ENCODE measurements around the gene PRR12. TPM values are rescaled to one million over a fixed set of nuclear protein-coding genes. Genes with fewer than 3 reads are reported as not detected.

Gene PRR12
- total and polyA plus RNA-seq, 2 donors (not counting 3 experiments of a cell fraction or from before 2014, with no cell fraction given) = 1.9 to 37.0 TPM

GRCh38 chr19:49667473-49667872, 76.5 kb downstream of the PRR12 start:
- H4K20me1 ChIP-seq (replicated peaks; ENCODE audit: control insufficient read depth, extremely low read depth, insufficient read depth, low read length) = no peaks in the 10 kb centered on the region
- H3K9me1 ChIP-seq (replicated peaks; ENCODE audit: control insufficient read depth, extremely low read depth, insufficient read depth, low read length) = no peaks in the 10 kb centered on the region
- BruUV-seq (replicated peaks) = no TSS peak
- H2AFZ ChIP-seq (ENCODE audit: low read depth, low read length) = no peak overlapping the region
- peaks cover 0 to 9% of the 10 kb centered on the region in 2 experiments for H3K36me3 ChIP-seq (ENCODE audit: control insufficient read depth in 2 of 2, extremely low read depth in 1 of 2, insufficient read depth in 2 of 2, low read length in 2 of 2)
- no peak overlapping the region for H3K9ac ChIP-seq (replicated peaks; ENCODE audit: extremely low read depth, insufficient read depth, low read length)
- H3K9me3 ChIP-seq (replicated peaks; ENCODE audit: control insufficient read depth, insufficient read depth, low read length) = no peaks in the 10 kb centered on the region
- peaks cover 17% of the 10 kb centered on the region for H3K79me2 ChIP-seq (ENCODE audit: control insufficient read depth, insufficient read depth, low read length)
- ChIA-PET CTCF (interaction anchor here (0.8 kb wide), 1 partner anchor 9 kb away, joined by 3 read pairs; no protein-coding TSS in a partner anchor), POLR2A (no interaction called here)
- H3K27ac ChIP-seq (ENCODE audit: insufficient read depth, low read depth, low read length) = no peak overlapping the region
- H3K4me3 ChIP-seq (replicated peaks in 1 of 3; ENCODE audit: insufficient read depth in 1 of 3, low read depth in 1 of 3, low read length in 3 of 3) = no peak overlapping the region
- FAIRE-seq = no peak
- intact Hi-C loops (cut with micrococcal nuclease) (no loop called here), dilution Hi-C loops (cut with MboI; ENCODE audit: extremely low pct_ligation_motif_present, low sequenced_read_pairs) (no loop called here)
- no peak overlapping the region for H3K4me2 ChIP-seq (ENCODE audit: insufficient read depth, low read length)
- no peak for DNase-seq (ENCODE audit: low read depth, low spot score)
- TF ChIP-seq MYC (IDR thresholded peaks at IDR 0.05; ENCODE audit: low read depth, low read length) (no peak), FOS (IDR thresholded peaks at IDR 0.05; ENCODE audit: borderline replicate concordance, insufficient read depth, low read length) (no peak), POLR2A (IDR thresholded peaks at IDR 0.05; ENCODE audit: low read depth, low read length) (no peak), JUN (IDR thresholded peaks at IDR 0.05; ENCODE audit: borderline replicate concordance, insufficient read depth, insufficient read length, low read depth) (no peak), MAX (IDR thresholded peaks at IDR 0.05; ENCODE audit: insufficient read depth, insufficient read length) (no peak), GATA2 (IDR thresholded peaks at IDR 0.05; ENCODE audit: insufficient read depth, insufficient read length, low read depth, low read length) (no peak), CTCF (IDR thresholded peaks at IDR 0.05; ENCODE audit: extremely low read depth in 1 of 2, insufficient read depth in 1 of 2, low read depth in 1 of 2, low read length in 2 of 2) (no peak), POLR2AphosphoS5 (IDR thresholded peaks at IDR 0.05; ENCODE audit: insufficient read depth, low read depth, low read length) (no peak), EZH2 (IDR thresholded peaks at IDR 0.05; ENCODE audit: borderline replicate concordance, low read depth, low read length, severe bottlenecking) (no peak)
- no peaks in the 10 kb centered on the region for H3K27me3 ChIP-seq (ENCODE audit: control insufficient read depth in 2 of 2, insufficient read depth in 2 of 2, low read length in 2 of 2)
- peaks cover 10% of the 10 kb centered on the region for H3K4me1 ChIP-seq (ENCODE audit: control insufficient read depth, extremely low read depth, insufficient read depth, low read length)
